GM21381 (cell line): Measurements from ENCODE around the gene ASB16.
"Not testable (repeated sequence)": the region's sequence is repeated elsewhere in the genome, so short reads cannot be mapped to it uniquely, and the experiment has no call there.

Source experiments
- ATAC-seq: cut with Tn5 transposase; IDR thresholded peaks from one replicate; pipeline ENCODE4 v1.9.1; 2021; ENCODE audit warnings: mild to moderate bottlenecking, moderate library complexity; ENCODE audit not compliant: unreplicated experiment

The ASB16 gene

DNA sequence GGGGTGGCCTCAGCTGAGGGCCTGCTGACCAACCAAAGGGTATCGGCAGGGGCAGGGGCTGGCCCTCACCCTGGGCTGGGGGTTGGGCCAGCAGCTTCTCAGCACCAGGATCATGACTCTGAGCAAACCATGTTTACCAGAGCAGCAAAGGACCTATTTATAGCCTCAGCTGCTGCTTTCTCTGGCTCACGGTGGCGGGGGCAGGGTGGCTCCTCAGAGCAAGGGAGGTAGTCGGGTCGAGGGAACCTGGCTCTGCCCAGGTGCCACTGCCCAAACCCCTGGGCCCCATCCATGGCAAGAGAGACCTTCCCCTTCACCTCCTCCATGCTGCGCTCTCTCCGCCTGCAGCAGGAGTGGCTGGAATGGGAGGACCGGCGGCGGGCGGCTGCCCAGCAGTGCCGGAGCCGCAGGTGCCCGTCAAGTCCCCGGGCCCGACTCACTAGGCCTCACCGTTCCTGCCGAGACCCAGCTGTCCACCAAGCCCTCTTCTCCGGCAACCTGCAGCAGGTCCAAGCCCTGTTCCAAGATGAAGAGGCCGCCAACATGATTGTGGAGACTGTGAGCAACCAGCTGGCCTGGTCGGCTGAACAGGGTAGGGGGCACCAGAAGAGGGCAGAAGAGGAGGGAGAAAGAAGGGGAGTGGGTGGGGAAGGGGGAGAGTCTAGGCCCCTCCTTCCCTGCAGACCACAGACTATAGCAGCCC is at the start of gene ASB16:
Gene ASB16, plus strand, starts transcription at position 206 of the 703 bp plus-strand sequence. Its CDS starts 86 bp downstream, at position 292.
- ATAC-seq = no peak

- no peak for ATAC-seq
Observed at GRCh38 chr17:44120851-44121605, 49.5 kb upstream of the ASB16 start.

GRCh38 chr17:44121997-44122815 is 48.3 kb upstream of the ASB16 start:
- no peak for ATAC-seq

GRCh38 chr17:44122816-44123355 is 47.6 kb upstream of the ASB16 start:
- peak; percentile 25 for ATAC-seq

DNA sequence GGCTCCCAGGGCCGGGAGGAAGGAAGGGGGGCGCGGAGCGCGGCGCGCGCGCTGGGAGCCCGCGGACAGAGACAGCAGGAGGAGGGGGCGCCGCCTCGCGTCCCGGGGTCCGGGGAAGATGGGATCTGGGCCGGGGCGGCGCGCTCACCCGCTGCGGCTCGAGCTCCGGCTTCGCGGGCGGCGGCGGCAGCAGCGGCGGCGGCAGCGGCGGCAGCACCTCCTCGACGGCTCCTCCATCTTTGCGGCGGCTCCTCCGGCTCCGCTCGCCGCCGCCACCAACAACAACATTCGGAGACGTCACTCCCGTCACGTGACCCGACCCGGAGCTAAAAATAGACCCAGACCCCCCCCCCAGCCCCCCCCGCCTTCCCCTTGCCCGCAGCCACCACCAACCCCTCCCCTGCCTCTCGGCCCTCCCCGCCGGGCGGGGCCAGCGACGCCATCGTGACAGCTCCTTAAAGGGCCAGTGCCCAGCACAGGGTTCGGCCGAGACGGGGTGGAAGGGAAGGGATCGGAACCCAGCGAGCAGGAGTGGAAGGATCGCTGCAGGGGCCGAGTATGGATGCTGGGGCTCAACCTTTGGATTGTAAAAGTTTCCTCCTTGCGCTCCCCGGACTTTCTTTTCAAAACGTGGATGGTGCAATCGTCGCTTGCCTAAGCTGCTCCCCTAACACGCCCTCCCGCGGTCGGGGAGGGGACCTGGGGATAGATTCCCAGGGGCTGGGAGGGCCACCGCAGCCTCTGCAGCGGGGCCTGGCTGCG is 47.0 kb upstream of the ASB16 start, which contains the start of gene HDAC5:
Gene HDAC5, minus strand, starts transcription at position 286 of the 762 bp plus-strand sequence. CDS start 6,126 bp downstream, outside the sequence.
- ATAC-seq = peak; percentile 87

GRCh38 chr17:44124118-44124438 is 46.4 kb upstream of the ASB16 start:
- no peak for ATAC-seq

- ATAC-seq = no peak
Observed at GRCh38 chr17:44128383-44128782, 42.1 kb upstream of the ASB16 start.

- no peak for ATAC-seq
Observed at GRCh38 chr17:44130693-44131349, 39.7 kb upstream of the ASB16 start.

GRCh38 chr17:44131372-44131771 is 39.1 kb upstream of the ASB16 start:
- not testable (repeated sequence) for ATAC-seq

- ATAC-seq = no peak
Observed at GRCh38 chr17:44132275-44132821, 38.2 kb upstream of the ASB16 start.

DNA sequence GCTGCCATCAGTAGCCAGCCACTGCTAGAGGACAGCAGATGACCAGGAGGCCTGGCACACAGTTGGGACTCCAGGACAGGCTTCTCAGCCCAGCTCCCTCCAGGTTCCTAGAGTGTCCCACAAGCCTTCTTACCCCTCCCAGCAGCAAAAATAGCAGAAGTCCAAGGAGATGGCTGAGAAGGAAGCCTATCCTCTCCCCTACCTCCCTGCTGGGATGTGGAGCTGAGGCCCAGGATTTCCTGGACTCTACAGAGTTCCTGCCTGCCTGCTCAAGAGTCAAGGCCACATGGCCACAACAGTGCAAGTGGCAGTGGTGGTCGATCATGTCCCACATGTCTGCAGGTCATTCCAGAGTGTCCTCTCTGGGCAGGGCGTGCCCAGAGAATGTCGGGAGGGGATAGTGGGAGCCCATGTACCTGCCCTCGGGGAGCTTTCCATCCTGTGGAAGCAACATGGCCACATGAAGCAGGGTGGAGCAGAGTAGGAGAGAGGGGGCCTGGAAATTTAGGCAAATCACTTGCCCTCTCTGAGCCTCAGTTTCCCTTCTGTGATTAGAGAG is 36.5 kb upstream of the ASB16 start:
- no peak for ATAC-seq

GRCh38 chr17:44134752-44135568 is 35.5 kb upstream of the ASB16 start:
- ATAC-seq = no peak

- no peak for ATAC-seq
Observed at GRCh38 chr17:44137891-44138709, 32.4 kb upstream of the ASB16 start.

- not testable (repeated sequence) for ATAC-seq
Observed at GRCh38 chr17:44143921-44144320, 26.6 kb upstream of the ASB16 start.

DNA sequence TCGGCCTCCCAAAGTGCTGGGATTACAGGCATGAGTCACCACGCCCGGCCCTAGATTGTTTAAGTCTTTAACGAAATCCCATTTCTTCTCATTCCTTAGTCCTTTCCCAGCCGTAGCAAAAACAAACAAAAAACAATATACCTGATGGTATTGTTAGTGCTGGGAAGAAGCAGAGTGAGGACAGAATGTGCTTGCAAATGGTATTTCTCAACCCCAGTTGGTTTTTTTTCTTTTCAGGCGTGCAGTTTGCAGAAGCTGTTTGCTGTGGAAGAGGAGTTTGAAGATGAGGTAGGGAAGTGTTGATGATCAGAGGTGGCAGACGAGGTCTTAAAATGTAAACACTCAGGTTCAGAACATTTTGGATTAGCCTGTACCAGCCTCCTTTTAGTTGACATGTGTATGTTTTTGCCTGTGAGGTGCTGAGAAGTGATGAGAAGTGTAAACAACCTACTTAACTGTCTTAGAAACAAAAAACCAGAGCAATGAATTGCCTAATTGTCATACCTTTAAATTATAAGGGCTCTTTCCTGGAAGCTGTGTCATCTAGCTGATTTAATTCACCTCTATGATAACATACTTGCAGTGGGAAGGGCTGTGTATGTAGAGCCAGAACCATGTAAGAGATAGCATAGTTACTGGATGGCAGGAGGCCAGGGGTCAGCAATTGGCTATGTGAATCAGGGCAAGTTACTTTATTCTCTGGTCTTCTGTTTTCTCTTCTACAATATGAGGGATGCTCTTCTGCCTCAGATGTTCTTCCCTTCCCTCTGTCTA is 25.4 kb upstream of the ASB16 start:
- no peak for ATAC-seq

- no peak for ATAC-seq
Observed at GRCh38 chr17:44146375-44147346, 23.8 kb upstream of the ASB16 start.
